NCI-H2081 (cell line): ENCODE results near the gene RAB6B.

Experiments used
- DNase-seq, 2 experiments: peaks; one replicate each; lab custom pipeline; 2025; lab: John Stamatoyannopoulos, UW

Gene RAB6B

GRCh38 chr3:133857767-133858166, 37.9 kb downstream of the RAB6B start:
- no peak for DNase-seq

GRCh38 chr3:133856316-133856715, 39.4 kb downstream of the RAB6B start:
- DNase-seq, result no peak

GRCh38 chr3:133855772-133856171, 39.9 kb downstream of the RAB6B start:
- no peak for DNase-seq

- DNase-seq, result no peak
Measured at GRCh38 chr3:133855002-133855370, 40.7 kb downstream of the RAB6B start.

- DNase-seq, result no peak
Measured at GRCh38 chr3:133854264-133855001, 41.2 kb downstream of the RAB6B start.

- DNase-seq, result no peak
Measured at GRCh38 chr3:133853925-133854227, 41.8 kb downstream of the RAB6B start.

- DNase-seq, result no peak
Measured at GRCh38 chr3:133853063-133853924, 42.4 kb downstream of the RAB6B start.

- DNase-seq, result no peak
Measured at GRCh38 chr3:133851931-133852330, 43.8 kb downstream of the RAB6B start.

- DNase-seq, result no peak
Measured at GRCh38 chr3:133851266-133851906, 44.3 kb downstream of the RAB6B start.

- DNase-seq, result no peak
Measured at GRCh38 chr3:133850034-133850433, 45.6 kb downstream of the RAB6B start.

GRCh38 chr3:133849346-133849745, 46.3 kb downstream of the RAB6B start:
- no peak for DNase-seq

- no peak for DNase-seq
Measured at GRCh38 chr3:133845127-133845526, 50.6 kb downstream of the RAB6B start.

GRCh38 chr3:133843634-133844033, 52.0 kb downstream of the RAB6B start:
- DNase-seq, result no peak

- no peak for DNase-seq
Measured at GRCh38 chr3:133842158-133842557, 53.5 kb downstream of the RAB6B start.

- DNase-seq, result no peak
Measured at GRCh38 chr3:133841196-133841595, 54.5 kb downstream of the RAB6B start.

- DNase-seq, result no peak
Measured at GRCh38 chr3:133840767-133841166, 54.9 kb downstream of the RAB6B start.

GRCh38 chr3:133840055-133840737, 55.5 kb downstream of the RAB6B start:
- no peak for DNase-seq

- no peak for DNase-seq
Measured at GRCh38 chr3:133838916-133839800, 56.5 kb downstream of the RAB6B start.

- DNase-seq, result no peak
Measured at GRCh38 chr3:133838296-133838789, 57.3 kb downstream of the RAB6B start.

- DNase-seq, result no peak
Measured at GRCh38 chr3:133837487-133838295, 58.0 kb downstream of the RAB6B start.
